GM19240 (cell line): ENCODE data around the gene SHC1.

Source experiments
- DNase-seq: peaks from one replicate; pipeline ENCODE4 v3.0.0; 2011; ENCODE audit warnings: low spot score; ENCODE audit not compliant: insufficient read length

The SHC1 gene

DNA sequence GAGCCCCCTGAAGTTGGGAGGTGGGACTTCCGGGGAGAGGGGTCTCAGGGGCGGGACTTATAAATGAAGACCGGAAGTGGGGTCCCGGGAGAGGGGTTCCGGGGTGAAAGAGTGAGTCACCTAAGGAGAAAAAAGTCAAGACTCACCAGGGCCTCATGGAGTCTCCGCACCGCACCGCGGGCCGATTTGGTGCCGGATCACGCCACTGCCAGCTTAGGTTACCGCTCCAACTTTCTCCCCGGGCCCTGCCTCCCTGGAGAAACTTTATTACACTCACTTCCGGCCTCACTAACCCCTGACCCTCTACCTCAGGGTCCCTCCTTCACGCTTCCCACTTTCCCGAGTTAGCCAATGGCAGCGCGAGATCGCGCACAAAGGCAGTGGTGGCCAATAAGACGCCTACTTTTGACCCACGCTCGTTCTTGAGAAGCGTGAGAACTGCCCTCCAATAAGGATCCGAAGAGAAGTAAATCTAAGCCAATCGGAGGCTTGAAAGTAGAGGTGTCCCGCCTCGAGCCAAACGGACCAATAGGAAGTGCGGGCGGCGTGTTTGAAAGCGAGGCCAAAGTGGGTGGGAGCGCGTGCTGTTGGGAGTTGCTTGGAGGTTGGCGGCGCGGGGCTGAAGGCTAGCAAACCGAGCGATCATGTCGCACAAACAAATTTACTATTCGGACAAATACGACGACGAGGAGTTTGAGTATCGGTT lies 3.7 kb upstream of the SHC1 start, which contains the start of gene CKS1B:
TSS of gene CKS1B (plus strand) at position 580 of the 706 bp plus-strand sequence. CDS start at position 645, 65 bp downstream.
- peak; percentile 96 for DNase-seq

DNA sequence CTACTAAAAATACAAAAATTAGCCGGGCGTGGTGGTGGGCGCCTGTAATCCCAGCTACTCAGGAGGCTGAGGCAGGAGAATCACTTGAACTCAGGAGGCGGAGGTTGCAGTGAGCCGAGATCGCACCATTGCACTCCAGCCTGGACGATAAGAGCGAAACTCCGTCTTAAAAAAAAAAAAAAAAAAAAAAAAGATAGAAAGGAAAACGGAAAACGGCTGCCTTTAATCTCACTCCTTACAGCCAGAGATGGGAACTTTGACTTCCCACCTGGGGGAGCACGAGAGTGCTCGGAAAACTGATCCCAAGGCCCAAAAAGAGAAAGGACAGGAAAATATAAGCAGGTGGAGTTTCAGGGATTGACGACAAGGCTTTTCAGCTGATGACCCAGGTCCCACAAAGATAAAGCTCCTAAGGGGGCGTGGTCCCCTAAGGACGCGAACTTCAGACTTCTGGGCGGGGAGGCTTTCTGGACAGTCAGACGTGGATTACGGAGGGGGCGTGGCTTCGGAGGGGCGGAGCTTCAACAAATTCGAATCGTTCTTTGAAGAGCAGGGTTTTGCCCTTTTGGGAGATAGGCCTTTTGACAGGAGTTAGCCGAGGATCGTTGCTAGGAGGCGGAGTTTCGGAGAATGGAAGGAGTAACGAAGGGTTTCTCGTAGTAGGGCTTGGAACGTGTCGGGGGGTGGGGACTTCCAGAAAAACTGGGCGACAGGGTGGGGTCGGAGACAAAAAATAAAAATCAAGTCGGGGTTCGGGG lies 3.0 kb upstream of the SHC1 start:
- peak; percentile 91 for DNase-seq

DNA sequence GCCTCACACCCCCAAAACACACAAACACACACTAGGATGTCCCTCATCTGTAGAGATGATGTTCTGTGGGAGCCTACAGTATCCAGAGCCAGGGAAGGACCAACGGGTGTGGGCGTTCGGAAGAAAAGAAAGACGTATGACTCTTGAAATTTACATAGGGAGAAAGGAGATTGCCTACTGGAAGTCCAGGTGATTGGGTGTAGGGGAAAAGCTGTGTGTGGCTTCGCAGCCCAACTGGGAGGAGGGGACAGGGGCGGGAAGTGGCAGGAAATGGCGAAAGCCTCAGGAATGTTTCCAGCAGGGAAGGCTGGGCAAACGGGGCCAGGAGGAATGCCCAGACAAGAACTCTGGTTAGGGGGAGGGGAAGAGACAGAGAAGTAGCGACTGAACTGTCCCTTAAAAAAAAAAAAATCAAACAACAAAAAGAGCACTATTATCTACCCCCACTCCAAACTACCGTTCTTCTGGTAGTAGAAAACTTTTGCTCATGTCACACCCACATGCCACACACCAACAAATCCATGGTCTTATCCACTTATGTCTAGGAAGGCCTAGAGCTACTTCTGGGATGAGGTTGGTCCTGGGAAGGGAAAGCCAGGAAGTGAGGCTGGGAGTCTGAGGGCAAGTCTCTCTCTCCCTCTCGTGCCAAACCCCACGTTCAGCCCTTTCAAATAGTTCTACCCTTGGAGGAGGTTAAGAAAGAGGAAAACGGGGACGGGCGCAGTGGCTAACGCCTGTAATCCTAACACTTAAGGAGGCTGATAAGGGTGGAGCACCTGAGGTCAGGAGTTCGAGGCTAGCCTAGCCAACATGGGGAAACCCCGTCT lies 2.2 kb upstream of the SHC1 start:
- DNase-seq, result no peak

DNA sequence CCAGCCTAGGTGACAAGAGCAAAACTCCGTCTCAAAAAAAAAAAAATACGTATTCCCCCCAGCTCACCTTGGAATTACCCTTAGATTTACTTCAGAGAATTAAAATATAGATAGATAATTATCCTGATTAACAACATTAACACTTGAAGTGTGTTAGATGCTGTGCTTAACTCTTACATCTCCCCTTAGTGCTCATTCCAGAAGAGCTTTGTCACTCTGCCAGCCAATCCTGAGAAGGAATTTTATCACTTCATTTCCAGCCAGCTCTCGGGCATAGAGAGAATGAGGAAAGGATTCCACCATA lies 1.6 kb upstream of the SHC1 start:
- DNase-seq, result no peak

DNA sequence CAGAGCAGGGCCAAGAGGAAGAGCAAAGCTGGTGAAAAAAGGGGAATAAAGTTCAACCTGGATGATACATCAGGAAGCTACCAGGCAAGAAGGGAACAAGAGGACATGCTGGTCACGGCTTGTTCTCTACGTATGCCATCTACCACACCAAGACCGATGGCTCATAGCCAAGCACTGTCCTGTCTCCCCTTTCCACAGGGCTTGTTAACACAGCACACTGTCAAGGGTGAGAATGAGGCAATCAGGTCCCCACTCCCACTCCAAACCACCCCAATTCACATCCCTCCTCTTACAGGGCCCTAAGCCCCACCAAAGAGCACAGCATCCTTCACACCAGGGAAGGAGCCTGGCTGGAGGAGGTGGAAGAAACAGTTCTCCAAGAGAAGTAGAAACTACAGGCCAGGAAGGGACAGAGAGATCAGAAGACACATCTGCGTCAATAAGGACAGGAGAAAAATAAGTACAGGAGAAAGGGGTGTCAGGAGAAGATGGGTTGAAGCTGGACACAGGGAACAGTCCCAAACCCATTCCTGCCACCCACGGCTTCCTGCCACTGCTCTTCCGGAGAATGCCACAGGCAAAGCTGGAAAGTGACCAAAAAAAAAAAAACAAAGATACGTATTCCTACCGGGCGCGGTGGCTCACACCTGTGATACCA lies 923 bp upstream of the SHC1 start:
- no peak for DNase-seq

DNA sequence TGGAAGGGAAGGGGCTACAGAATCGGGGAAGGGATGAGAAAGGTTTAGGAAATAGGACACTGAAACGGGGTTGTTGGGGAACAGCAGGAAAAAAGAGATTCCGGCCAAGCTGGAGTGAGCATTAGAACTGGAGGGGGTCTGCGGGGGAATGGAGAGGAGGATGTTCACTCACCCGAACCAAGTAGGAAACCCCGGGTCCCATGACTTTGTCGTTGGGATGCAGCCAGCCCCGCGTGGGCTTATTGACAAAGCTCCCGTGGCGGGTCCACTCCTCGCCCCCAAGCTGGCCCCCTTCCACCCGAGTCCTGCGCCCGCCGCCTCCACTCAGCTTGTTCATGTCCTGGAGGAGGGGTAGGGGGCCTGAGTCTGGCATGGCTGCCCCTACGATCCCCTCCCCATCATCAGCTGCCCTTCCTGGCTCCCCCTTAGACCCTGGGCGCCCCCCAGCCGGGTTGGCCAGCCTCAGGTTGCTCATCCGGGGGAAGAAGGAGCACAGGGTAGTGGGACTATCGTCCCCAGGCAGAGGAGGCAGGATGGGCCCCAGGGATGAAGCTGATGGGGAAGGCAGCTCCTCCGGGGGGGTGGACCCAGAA lies 591 bp downstream of the SHC1 start:
- no peak for DNase-seq

DNA sequence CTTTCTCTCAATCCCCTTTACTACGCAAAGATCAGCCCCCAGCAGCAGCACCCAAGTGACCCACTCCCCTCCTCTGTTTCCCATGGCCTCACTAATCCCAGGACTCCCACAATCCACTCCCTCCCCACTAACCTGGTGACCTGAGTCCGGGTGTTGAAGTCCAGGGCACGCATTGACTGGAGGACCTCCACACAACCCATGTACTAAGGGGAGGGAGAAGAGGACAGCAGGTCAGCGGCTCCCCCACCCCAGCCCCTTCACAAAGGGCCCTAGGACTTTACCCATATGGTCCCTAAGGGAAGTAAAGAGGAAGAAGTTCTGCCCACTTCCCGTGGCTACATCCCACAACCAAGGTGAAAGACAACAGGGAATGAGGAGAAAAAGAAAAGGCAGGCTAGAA lies 1.3 kb downstream of the SHC1 start:
- no peak for DNase-seq

DNA sequence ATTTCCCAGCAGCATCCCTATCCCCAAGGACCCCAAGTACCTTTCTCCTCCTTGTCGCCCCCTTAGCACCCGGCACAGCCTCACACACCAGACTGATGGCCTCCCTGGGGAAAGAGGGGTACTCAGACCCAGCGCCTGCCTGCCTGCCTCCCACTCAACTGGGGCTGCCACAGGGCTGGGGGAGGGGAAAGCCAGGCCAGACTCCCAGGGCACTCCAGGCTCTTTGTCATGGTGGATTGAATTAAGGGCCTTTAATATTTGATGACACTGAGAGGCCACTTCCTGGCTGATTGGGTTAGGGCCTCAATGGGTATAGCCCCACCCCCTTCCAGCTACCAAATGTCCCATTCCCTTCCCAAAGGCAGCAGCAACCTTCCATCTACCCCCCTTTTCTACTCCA lies 1.8 kb downstream of the SHC1 start:
- DNase-seq, result no peak

DNA sequence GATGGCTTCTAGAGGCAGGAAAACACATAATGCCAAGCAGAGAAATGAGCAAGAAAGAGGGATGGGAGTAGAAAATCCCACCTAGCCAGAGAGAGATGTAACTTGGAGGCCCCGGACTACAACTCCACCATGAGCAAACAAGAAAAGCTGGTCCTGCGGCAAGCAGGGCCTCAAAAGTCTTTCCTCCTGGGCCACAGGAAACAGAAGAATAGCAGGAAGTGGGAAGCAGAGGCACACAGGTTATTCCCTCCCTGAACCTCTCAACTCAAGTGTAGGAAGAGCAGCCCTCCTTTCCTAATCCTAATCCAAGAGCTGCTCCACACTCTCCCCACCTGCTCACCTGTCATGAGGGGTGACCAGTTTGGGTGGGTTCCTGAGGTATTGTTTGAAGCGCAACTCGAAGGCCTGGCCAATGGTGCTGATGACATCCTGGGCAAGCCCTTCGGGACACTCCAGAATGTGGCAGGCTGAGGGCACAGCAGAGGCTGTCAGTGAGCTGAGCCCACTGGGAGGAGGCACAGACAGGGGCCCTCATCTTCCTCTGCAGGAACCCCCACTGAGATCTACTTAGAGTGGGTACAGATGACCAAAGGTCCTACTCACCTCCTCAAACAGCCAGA lies 3.1 kb downstream of the SHC1 start:
- DNase-seq, result no peak

DNA sequence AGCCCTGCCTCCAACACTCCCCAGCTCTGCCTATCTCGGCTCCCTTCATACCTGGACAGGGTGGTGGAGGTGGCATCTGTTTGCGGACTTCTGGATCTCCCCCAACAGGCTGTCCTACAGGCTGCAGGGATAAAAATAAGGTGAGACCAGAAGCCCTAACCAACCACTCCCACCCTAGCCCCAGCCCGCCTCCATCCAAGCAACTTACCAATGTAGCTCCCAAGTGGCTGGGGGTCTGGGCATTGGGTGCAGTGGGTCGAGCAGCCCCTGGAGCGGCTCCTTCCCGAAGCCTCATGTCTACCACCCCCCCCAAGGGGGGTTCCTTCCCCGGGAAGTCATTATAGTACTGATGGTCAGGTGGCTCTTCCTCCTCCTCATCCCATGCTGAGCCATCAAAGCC lies 4.4 kb downstream of the SHC1 start:
- DNase-seq, result no peak

DNA sequence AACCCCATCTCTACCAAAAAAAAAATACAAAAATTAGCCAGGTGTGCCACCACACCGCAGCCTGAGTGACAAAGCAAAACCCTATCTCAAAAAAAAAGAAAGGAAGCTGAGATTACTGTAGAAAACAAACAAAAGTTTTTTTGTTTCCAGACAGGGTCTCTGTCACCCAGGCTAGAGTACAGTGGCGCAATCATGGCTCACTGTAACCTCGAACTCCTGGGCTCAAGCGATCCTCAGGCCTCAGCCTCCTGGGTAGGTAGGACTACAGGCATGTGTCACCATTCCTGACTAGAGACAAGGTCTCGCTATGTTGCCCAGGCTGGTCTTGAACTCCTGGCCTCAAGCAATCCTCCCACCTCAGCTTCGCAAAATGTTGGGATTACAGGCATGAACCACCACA lies 6.2 kb downstream of the SHC1 start:
- no peak for DNase-seq

DNA sequence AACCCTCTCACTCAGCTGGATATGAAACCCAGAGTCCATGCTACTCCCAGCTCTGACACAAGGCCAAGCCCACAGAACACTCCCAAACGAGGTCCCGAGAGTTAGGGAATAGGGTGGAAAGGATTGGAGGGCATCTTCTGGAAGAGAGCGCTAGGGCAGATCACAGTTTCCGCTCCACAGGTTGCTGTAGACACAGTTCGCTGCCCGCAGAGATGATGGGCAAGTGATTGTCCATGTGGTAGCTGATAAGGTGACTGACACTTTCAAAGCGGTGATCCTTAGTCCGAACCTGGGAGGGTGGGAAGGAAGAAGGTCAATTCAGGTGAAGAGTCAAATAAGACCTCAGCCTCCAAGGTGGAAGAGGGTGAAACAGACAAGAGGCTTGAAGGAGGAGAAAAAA lies 6.9 kb downstream of the SHC1 start:
- no peak for DNase-seq

DNA sequence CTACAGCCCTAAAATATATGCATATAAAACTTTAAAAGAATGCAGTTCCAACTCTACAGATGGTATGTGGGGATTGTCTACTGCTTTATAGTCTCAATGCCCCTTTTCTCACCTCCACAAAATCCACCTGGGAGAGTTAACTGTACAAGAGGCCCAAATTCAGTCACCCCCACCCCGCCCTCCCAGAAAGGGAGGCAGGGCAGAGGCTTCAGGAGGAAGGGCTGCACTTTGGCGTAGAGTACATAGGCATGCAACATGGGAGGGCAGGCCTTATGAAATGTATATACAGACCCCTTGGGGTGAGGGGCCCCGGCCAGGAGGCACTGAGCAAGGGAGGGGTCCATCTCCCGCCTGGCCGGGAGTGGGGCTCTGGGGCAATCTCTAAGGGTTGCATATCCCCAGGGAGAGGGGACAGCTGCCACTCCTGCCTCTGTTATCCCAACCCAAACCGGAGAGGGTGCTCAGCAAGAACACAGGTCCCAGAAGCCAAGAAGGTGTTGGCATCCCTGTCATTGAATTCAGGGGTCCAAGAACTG lies 7.7 kb downstream of the SHC1 start:
- no peak for DNase-seq

DNA sequence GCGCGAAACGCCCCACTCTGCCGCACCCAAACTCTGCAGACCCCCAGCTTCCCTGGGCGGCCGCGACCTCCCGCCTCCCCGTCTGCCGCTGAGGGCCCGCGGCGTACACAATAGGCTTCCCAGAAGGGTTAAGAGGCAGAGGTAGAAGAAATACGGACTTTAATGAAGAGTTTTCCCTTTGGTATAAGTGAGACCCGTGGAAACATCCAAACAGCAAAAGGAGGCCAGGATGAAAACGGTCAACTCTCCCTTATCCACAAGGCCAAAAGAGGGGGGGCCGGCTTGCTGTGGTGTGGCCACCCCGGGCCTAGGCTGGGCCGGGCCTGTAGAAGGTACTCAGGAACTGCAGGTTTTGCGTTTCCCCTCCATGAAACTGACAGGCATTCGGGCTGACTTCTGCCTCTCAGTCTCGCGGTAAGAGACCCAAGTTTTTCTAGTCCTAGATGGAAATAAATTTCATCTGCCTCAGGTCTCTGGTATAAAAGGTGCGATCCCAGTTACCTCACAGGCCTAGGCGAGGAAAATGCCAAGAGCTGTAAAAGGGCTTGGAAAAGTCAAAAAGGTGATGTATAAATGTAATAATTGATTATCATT lies 8.3 kb downstream of the SHC1 start:
- DNase-seq, result peak; percentile 43

DNA sequence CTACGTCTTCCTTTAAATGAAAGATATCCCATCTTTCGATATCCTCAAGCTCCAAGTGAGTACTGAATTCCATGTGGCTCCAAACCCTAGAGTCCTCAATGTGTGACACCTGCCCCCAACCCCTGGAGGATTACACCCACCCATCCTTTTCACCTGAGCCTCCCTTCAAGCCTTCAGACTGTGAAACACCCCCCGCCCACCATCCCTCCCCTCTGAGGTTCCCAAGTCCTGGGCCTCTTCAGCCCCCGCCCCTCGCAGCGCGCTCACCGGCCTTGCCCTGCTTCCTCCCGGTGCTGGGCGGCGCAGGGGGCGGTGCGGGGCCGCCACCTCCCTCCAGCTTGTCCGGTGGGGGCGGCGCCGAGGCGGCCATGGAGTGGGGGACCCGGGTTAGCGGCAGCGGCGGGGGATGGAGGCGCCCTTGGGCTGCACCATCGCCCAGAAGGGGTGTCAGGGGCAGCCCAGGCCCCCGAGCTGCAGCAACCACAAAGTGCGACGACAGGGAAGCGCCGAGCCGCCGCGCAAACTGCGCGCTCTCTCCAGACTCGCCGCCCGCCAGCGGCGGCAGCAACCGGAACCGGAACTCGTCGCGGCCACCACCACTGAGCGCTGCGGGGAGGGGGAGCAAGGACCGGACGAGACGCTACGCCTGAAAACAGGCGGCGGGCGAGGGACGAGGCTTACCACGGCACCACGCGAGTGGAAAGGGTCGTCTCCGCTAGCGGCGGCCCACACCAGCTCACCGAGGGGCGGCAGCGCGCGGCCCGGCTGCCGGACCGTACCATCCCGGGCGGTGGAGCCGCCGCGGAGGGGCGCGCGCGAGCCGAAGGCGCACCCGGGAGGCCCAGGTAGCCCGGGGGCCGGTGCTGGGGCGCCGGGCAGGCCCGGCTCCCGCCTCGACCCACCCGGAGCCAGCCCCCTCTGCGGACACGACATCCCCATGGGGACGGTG lies 9.1 kb downstream of the SHC1 start, which contains the start of gene PYGO2:
TSS of gene PYGO2 (minus strand) at position 576 of the 949 bp plus-strand sequence. CDS start at position 370, 206 bp downstream.
- peak; percentile 82 for DNase-seq

DNA sequence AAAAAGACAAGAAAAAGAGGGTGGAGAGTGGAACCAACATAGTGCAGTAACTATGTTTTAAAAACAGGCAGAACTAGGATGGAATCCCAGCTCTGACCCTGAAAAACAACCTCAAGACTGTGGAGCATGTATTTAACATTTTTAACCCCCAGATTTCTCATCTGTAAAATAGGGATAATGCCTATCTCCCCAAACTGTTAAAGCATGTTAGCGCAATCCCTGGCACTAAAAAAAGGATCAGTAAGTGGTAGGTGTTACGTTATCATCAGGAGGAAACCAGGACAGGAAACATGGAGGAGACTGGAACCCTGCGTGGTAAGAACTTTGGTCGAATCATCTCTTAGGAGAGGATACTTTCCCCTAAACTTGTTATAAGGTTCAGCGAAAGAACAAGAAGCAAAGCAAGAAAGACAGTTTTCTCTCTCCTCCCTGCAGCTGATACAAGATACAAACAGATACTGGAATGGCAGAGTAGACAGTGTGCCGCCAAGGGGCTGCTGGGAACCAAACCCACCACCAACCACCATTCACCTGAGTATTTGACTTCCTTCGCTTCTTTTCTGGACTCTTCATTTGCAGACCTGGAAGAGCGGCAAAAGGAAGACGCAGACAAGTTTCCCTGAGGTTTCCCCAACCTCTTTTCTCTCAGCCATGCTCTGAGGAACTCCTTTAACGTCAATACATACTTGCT lies 10.0 kb downstream of the SHC1 start:
- no peak for DNase-seq

DNA sequence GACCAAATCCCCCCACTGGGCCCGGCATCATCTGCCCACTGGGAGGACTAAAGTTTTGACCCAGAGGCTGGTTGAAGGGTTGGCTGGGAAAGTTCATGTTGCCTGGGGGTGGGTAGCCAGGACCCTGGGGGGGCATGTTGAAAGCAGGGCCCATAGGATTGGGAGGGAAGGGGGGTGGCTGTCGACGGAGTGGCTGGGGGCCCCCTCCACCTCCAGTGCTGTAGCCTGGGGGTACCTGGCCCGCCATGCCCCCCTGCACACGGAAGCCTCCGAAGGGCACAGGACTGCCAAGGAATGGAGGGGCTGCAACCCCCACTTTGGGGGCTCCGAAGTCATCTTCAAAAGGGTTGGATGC lies 11.1 kb downstream of the SHC1 start:
- no peak for DNase-seq

DNA sequence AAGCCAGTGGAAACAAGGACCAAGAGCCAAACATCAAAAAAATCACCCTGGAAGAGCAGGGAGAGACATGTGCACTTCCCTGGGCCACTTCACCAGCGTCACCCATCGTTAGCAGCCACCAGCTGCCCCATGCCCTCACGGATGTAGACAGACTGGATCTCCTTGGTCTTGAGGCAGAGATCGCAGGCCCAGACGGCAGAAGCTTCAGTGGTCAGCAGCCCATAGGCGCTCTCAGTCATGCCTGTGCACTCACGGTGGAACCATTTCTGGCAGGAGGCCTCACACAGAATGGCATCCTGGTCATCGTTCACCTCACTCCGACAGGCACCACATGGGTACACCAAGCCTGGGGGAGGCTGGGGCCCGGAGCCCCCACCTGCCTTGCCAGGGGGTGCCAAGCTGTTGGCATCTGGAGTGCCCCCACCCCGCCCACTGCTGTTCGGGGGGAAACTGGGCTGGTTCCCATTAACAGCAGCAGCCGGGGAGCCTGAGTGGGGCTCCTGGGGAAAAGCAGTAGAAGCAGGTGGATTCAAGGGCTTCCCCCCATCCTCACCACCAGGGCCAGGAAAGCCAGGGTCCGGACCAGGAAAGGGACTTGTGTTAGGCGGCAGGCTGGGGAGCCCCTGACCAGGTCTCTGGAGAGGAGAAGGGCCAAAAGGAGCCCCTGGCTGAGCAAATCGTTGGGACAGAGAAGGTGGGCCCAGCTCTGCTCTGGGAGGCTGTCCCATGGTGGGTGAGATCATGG lies 11.7 kb downstream of the SHC1 start:
- DNase-seq, result no peak
